H9 (cell line): ENCODE measurements around the gene EHHADH. TPM values are rescaled to one million over a fixed set of nuclear protein-coding genes. Genes with fewer than 3 reads are reported as not detected.

Source experiments
- DNase-seq: peaks from one replicate; pipeline ENCODE4 v3.0.0-alpha.2; 2017
- H2AFZ ChIP-seq: one replicate; pipeline ENCODE4 v1.6.1; 2013; ENCODE audit warnings: mild to moderate bottlenecking, low read length, control low read depth, moderate library complexity
- H2AK5ac ChIP-seq: 2 replicates; pipeline ENCODE4 v1.6.1; 2013; ENCODE audit warnings: low read length, control low read depth, mixed read lengths; ENCODE audit not compliant: insufficient read length
- H2BK120ac ChIP-seq: one replicate; pipeline ENCODE4 v1.6.1; 2013; ENCODE audit warnings: low read depth, mild to moderate bottlenecking, low read length, control low read depth, inconsistent platforms; ENCODE audit not compliant: poor library complexity, severe bottlenecking
- H2BK12ac ChIP-seq: 2 replicates; pipeline ENCODE4 v1.6.1; 2013; ENCODE audit warnings: low read length, control low read depth, mixed read lengths, low read depth; ENCODE audit not compliant: insufficient read length
- H2BK15ac ChIP-seq: 2 replicates; pipeline ENCODE4 v1.6.1; 2013; ENCODE audit warnings: low read depth, low read length, control low read depth
- H2BK20ac ChIP-seq: one replicate; pipeline ENCODE4 v1.6.1; 2013; ENCODE audit warnings: low read depth, mild to moderate bottlenecking, low read length, control low read depth, inconsistent platforms; ENCODE audit not compliant: poor library complexity, severe bottlenecking
- H2BK5ac ChIP-seq: 2 replicates; pipeline ENCODE4 v1.6.1; 2013; ENCODE audit warnings: low read length, control low read depth, mixed read lengths; ENCODE audit not compliant: insufficient read length
- H3K14ac ChIP-seq: 2 replicates; pipeline ENCODE4 v1.6.1; 2013; ENCODE audit warnings: low read length, control low read depth; ENCODE audit not compliant: insufficient read depth
- H3K18ac ChIP-seq: 2 replicates; pipeline ENCODE4 v1.6.1; 2013; ENCODE audit warnings: low read depth, mild to moderate bottlenecking, mixed read lengths, low read length, control low read depth; ENCODE audit not compliant: insufficient read length
- H3K23ac ChIP-seq: 2 replicates; pipeline ENCODE4 v1.6.1; 2013; ENCODE audit warnings: low read length, control low read depth, mixed read lengths, low read depth; ENCODE audit not compliant: insufficient read length
- H3K23me2 ChIP-seq: 2 replicates; pipeline ENCODE4 v1.6.1; 2013; ENCODE audit warnings: low read depth, mild to moderate bottlenecking, mixed read lengths, low read length, control low read depth; ENCODE audit not compliant: insufficient read length, poor library complexity, severe bottlenecking
- H3K27ac ChIP-seq: 2 replicates; pipeline ENCODE4 v1.5.1; 2013; ENCODE audit warnings: low read length, control low read depth, mixed read lengths, low read depth; ENCODE audit not compliant: insufficient read length
- H3K27me3 ChIP-seq: 2 replicates; pipeline ENCODE4 v1.6.1; 2013; ENCODE audit warnings: low read length, control low read depth, inconsistent platforms; ENCODE audit not compliant: insufficient read depth
- H3K4ac ChIP-seq: 2 replicates; pipeline ENCODE4 v1.6.1; 2013; ENCODE audit warnings: low read depth, mild to moderate bottlenecking, control low read depth, inconsistent platforms, low read length, moderate library complexity
- H3K4me1 ChIP-seq: 2 replicates; pipeline ENCODE4 v1.6.1; 2013; ENCODE audit warnings: low read length, control low read depth, inconsistent platforms; ENCODE audit not compliant: insufficient read depth
- H3K4me2 ChIP-seq: 2 replicates; pipeline ENCODE4 v1.6.1; 2013; ENCODE audit warnings: low read length, control low read depth, mixed read lengths; ENCODE audit not compliant: insufficient read length, insufficient read depth
- H3K56ac ChIP-seq: 2 replicates; pipeline ENCODE4 v1.6.1; 2013; ENCODE audit warnings: low read depth, mild to moderate bottlenecking, mixed read lengths, low read length, control low read depth; ENCODE audit not compliant: insufficient read length
- H3K79me1 ChIP-seq: 2 replicates; pipeline ENCODE4 v1.6.1; 2013; ENCODE audit warnings: low read depth, mild to moderate bottlenecking, moderate library complexity, low read length, control low read depth, inconsistent platforms; ENCODE audit not compliant: insufficient read depth, poor library complexity, severe bottlenecking
- H3K79me2 ChIP-seq: 2 replicates; pipeline ENCODE4 v1.6.1; 2013; ENCODE audit warnings: low read length, control low read depth, inconsistent platforms; ENCODE audit not compliant: insufficient read depth
- H3K9ac ChIP-seq: 2 replicates; pipeline ENCODE4 v1.6.1; 2013; ENCODE audit warnings: low read length, control low read depth, mixed read lengths; ENCODE audit not compliant: insufficient read length; ENCODE audit errors: extremely low read depth
- H3K9me3 ChIP-seq: one replicate; pipeline ENCODE4 v1.6.1; 2013; ENCODE audit warnings: low read depth, low read length, inconsistent platforms; ENCODE audit not compliant: control insufficient read depth
- H3T11ph ChIP-seq: one replicate; pipeline ENCODE4 v1.6.1; 2013; ENCODE audit warnings: mild to moderate bottlenecking, low read length, control low read depth, inconsistent platforms
- H4K20me1 ChIP-seq: one replicate; pipeline ENCODE4 v1.6.1; 2013; ENCODE audit not compliant: control insufficient read depth, insufficient read length, insufficient read depth
- H4K5ac ChIP-seq: 2 replicates; pipeline ENCODE4 v1.6.1; 2013; ENCODE audit warnings: low read depth, mild to moderate bottlenecking, mixed read lengths, low read length, control low read depth; ENCODE audit not compliant: insufficient read length
- H4K8ac ChIP-seq: replicated peaks from 2 replicates; pipeline ENCODE4 v1.6.1; 2013; ENCODE audit warnings: low read length, control low read depth, mixed read lengths, low read depth; ENCODE audit not compliant: insufficient read length
- H4K91ac ChIP-seq: 2 replicates; pipeline ENCODE4 v1.6.1; 2013; ENCODE audit warnings: low read depth, mild to moderate bottlenecking, moderate library complexity, mixed read lengths, low read length, control low read depth; ENCODE audit not compliant: insufficient read length
- H3K27ac Mint-ChIP-seq, 3 experiments: 2 replicates in 2 of 3; 3 replicates in 1 of 3; pipeline ENCODE4 v1.8.0; 2020 to 2021; ENCODE audit warnings: mixed read lengths in 3 of 3, mild to moderate bottlenecking in 1 of 3, moderate library complexity in 1 of 3
- H3K27me3 Mint-ChIP-seq: 2 replicates; pipeline ENCODE4 v1.8.0; 2021; ENCODE audit warnings: low read depth, mild to moderate bottlenecking, moderate library complexity, mixed read lengths
- H3K36me3 Mint-ChIP-seq, 3 experiments: 2 replicates in 2 of 3; 3 replicates in 1 of 3; pipeline ENCODE4 v1.8.0; 2020 to 2021; ENCODE audit warnings: low read depth in 3 of 3, mixed read lengths in 3 of 3; ENCODE audit not compliant: insufficient read depth in 1 of 3
- H3K4me1 Mint-ChIP-seq, 2 experiments: 2 replicates each; pipeline ENCODE4 v1.8.0; 2020; ENCODE audit warnings: mixed read lengths in 2 of 2
- H3K4me3 Mint-ChIP-seq, 2 experiments: 2 replicates in 1 of 2; 3 replicates in 1 of 2; pipeline ENCODE4 v1.8.0; 2020 to 2021; ENCODE audit warnings: mild to moderate bottlenecking in 2 of 2, mixed read lengths in 2 of 2, moderate library complexity in 1 of 2
- H3K9me3 Mint-ChIP-seq, 2 experiments: 2 replicates in 1 of 2; 3 replicates in 1 of 2; pipeline ENCODE4 v1.8.0; 2020; ENCODE audit warnings: mild to moderate bottlenecking in 2 of 2, mixed read lengths in 2 of 2, moderate library complexity in 1 of 2
- CTCF ChIP-seq: fragments of 200-600 bp; sonication (generic); conservative IDR thresholded peaks from 3 replicates; pipeline ENCODE4 v1.8.0; 2021; ENCODE audit warnings: antibody characterized with exemption, mild to moderate bottlenecking
- WGBS: extraction: QIAGEN DNeasy Blood & Tissue Kit; methylation state at CpG from one replicate; pipeline ENCODE4 v1.1.7; 2013; ENCODE audit warnings: missing lambda C conversion rate, low lambda C conversion rate, mixed read lengths; ENCODE audit not compliant: insufficient read length; ENCODE audit errors: extremely low coverage; 5-methylcytosine and 5-hydroxymethylcytosine counted together
- total RNA-seq: library from RNA; stranded (reverse); gene quantifications from 2 replicates; pipeline ENCODE4 v1.2.1, GENCODE V29; 2021

EHHADH gene
- total RNA-seq, 1 experiment from 2014 or later = 2.1 TPM

- Histone ChIP-seq H3K9me3 (no peaks in the 10 kb centered on the region), H2AFZ (no peak overlapping the region), H3K23ac (no peak overlapping the region), H3T11ph (no peak overlapping the region), H4K5ac (no peak overlapping the region), H3K79me1 (no peaks in the 10 kb centered on the region), H2AK5ac (no peak overlapping the region), H2BK12ac (no peak overlapping the region), H4K91ac (no peak overlapping the region), H2BK15ac (no peak overlapping the region), H3K27me3 (no peaks in the 10 kb centered on the region), H4K20me1 (no peaks in the 10 kb centered on the region), H3K56ac (no peak overlapping the region), H3K4ac (no peak overlapping the region), H3K27ac (no peak overlapping the region), H4K8ac (no peak overlapping the region), H2BK5ac (no peak overlapping the region), H3K79me2 (no peaks in the 10 kb centered on the region; the same call in 1 of the 2 replicates), H3K14ac (no peak overlapping the region), H3K4me1 (no peaks in the 10 kb centered on the region), H3K9ac (no peak overlapping the region), H2BK20ac (no peak overlapping the region), H2BK120ac (no peak overlapping the region), H3K18ac (no peak overlapping the region), H3K4me2 (no peak overlapping the region), H3K23me2 (no peaks in the 10 kb centered on the region)
- TF ChIP-seq CTCF = no peak
- Mint-ChIP-seq H3K36me3 (no peaks in the 10 kb centered on the region), H3K27ac (no peak overlapping the region), H3K9me3 (no peaks in the 10 kb centered on the region), H3K4me3 (no peak overlapping the region), H3K27me3 (no peaks in the 10 kb centered on the region), H3K4me1 (no peaks in the 10 kb centered on the region; a peak in 1 of 4 replicates)
- no CpG with 5 or more reads among the region's 2 CpGs for WGBS
- DNase-seq = no peak
These were observed 49.0 kb downstream of the EHHADH start for GRCh38 chr3:185204894-185205293.
